H1 (cell line): ENCODE measurements around the gene TNS1. TPM values are rescaled to one million over a fixed set of nuclear protein-coding genes. Genes with fewer than 3 reads are reported as not detected.

ENCODE experiments used
- PHF8 ChIP-seq: fragments of 200-600 bp; sonication (generic); conservative IDR thresholded peaks from 2 replicates; pipeline ENCODE4 v1.7.1; 2012; ENCODE audit warnings: low read depth, mild to moderate bottlenecking, inconsistent platforms, low read length, moderate library complexity
- RAD21 ChIP-seq, 2 experiments: IDR thresholded peaks in 1 of 2; conservative IDR thresholded peaks in 1 of 2; 2 replicates each; pipeline ENCODE4 v1.6.1; 2011; ENCODE audit warnings: low read depth in 2 of 2, low read length in 2 of 2, improper control_type of control experiment in 1 of 2, inconsistent platforms in 1 of 2, mild to moderate bottlenecking in 1 of 2, moderate library complexity in 1 of 2
- RNF2 ChIP-seq: fragments of 200-900, 300-1000 bp; sonication (generic); IDR thresholded peaks from 2 replicates; pipeline ENCODE4 v1.7.1; 2016; ENCODE audit warnings: borderline replicate concordance, low read depth, mild to moderate bottlenecking, antibody characterized with exemption, low read length; ENCODE audit not compliant: poor library complexity, severe bottlenecking; ENCODE audit errors: missing control alignments
- TBP ChIP-seq: IDR thresholded peaks from 2 replicates; pipeline ENCODE4 v1.6.1; 2011; ENCODE audit warnings: low read depth, low read length, improper control_type of control experiment
- polyA plus RNA-seq, 7 experiments: library from polyadenylated mRNA; depleted of rRNA in 3 of 7; stranded (reverse) in 5 of 7; unstranded in 2 of 7; fragments of >200 nt in 5 of 7; fragments of 200-250 nt in 2 of 7; gene quantifications; 1 replicate in 5 of 7; 2 replicates in 1 of 7; 4 replicates in 1 of 7; pipeline versions ENCODE4 v1.2.1 to v1.2.3, GENCODE V29; 2011 to 2013; ENCODE audit warnings: missing spikeins in 2 of 7, mixed read lengths in 2 of 7
- total RNA-seq: library from RNA; stranded (reverse); fragmentation: NEBNext Ultra II Directional; extraction: Animal tissue kit (Norgen Biotek cat#: 25700); gene quantifications from 2 replicates; pipeline ENCODE4 v1.2.1, GENCODE V29; 2021

TNS1 gene
- total and polyA plus RNA-seq, 2 of the 8 experiments (the other 6 are each of a cell fraction or from before 2014, with no cell fraction given): 1.5 to 5.1 TPM

- TF ChIP-seq RNF2: no peak
- TF ChIP-seq TBP: no peak
- TF ChIP-seq PHF8: no peak
- no peak for TF ChIP-seq RAD21 (IDR thresholded peaks at IDR 0.05 in 1 of 2, conservative IDR thresholded peaks at IDR 0.05 in 1 of 2; ENCODE audit: low read depth in 2 of 2, low read length in 2 of 2)
These were observed 19.2 kb downstream of the TNS1 start (continued) for GRCh38 chr2:217983276-217984233.
